Right renal pelvis (tissue), 4 donors: ENCODE results near the gene ADCY1. TPM values are rescaled to one million over a fixed set of nuclear protein-coding genes. Genes with fewer than 3 reads are reported as not detected.

Experiments used
- DNase-seq, 4 donors: peaks; one replicate each; pipeline ENCODE4 v3.0.0-alpha.2; 2013; ENCODE audit warnings: low read depth in 4 of 4, low spot score in 3 of 4, missing footprints in 1 of 4
- polyA plus RNA-seq, 4 donors: library from polyadenylated mRNA; unstranded; fragments of 120-200 nt; gene quantifications; one replicate each; pipeline ENCODE4 v1.2.1, GENCODE V29; 2013; ENCODE audit not compliant: insufficient read length in 4 of 4

The ADCY1 gene
- polyA plus RNA-seq, 4 donors = 2.7 to 4.0 (median 3.3) TPM

GRCh38 chr7:45649560-45650346 lies 75.6 kb downstream of the ADCY1 start:
- DNase-seq = no peak

- no peak for DNase-seq
Observed at GRCh38 chr7:45650404-45651394, 76.5 kb downstream of the ADCY1 start.

- no peak for DNase-seq
Observed at GRCh38 chr7:45651540-45651939, 77.4 kb downstream of the ADCY1 start.

- no peak for DNase-seq
Observed at GRCh38 chr7:45652630-45653029, 78.5 kb downstream of the ADCY1 start.

GRCh38 chr7:45653209-45653907 lies 79.2 kb downstream of the ADCY1 start:
- DNase-seq = no peak

GRCh38 chr7:45654341-45654740 lies 80.2 kb downstream of the ADCY1 start:
- no peak for DNase-seq

- DNase-seq = no peak
Observed at GRCh38 chr7:45655539-45655938, 81.4 kb downstream of the ADCY1 start.

GRCh38 chr7:45656431-45656830 lies 82.3 kb downstream of the ADCY1 start:
- DNase-seq = no peak

- DNase-seq = no peak
Observed at GRCh38 chr7:45657136-45657889, 83.1 kb downstream of the ADCY1 start.

GRCh38 chr7:45657890-45658715 lies 83.9 kb downstream of the ADCY1 start:
- DNase-seq = no peak

- DNase-seq = peak; percentile 7 to 44 (median 34)
Observed at GRCh38 chr7:45658716-45659495, 84.7 kb downstream of the ADCY1 start.

- no peak for DNase-seq
Observed at GRCh38 chr7:45659496-45660139, 85.5 kb downstream of the ADCY1 start.

GRCh38 chr7:45660201-45660900 lies 86.2 kb downstream of the ADCY1 start:
- no peak for DNase-seq

- no peak for DNase-seq
Observed at GRCh38 chr7:45660901-45661211, 86.7 kb downstream of the ADCY1 start.

GRCh38 chr7:45661302-45661995 lies 87.3 kb downstream of the ADCY1 start:
- DNase-seq = no peak

GRCh38 chr7:45662018-45662417 lies 87.8 kb downstream of the ADCY1 start:
- DNase-seq = no peak
